ENCODE results near the gene NR2F1.

- TF ChIP-seq POLR2A (IDR thresholded peaks at IDR 0.05), result no peak
- TF ChIP-seq, protein P1, sequence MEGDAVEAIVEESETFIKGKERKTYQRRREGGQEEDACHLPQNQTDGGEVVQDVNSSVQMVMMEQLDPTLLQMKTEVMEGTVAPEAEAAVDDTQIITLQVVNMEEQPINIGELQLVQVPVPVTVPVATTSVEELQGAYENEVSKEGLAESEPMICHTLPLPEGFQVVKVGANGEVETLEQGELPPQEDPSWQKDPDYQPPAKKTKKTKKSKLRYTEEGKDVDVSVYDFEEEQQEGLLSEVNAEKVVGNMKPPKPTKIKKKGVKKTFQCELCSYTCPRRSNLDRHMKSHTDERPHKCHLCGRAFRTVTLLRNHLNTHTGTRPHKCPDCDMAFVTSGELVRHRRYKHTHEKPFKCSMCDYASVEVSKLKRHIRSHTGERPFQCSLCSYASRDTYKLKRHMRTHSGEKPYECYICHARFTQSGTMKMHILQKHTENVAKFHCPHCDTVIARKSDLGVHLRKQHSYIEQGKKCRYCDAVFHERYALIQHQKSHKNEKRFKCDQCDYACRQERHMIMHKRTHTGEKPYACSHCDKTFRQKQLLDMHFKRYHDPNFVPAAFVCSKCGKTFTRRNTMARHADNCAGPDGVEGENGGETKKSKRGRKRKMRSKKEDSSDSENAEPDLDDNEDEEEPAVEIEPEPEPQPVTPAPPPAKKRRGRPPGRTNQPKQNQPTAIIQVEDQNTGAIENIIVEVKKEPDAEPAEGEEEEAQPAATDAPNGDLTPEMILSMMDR (IDR thresholded peaks at IDR 0.05), result no peak
- TF ChIP-seq POLR2AphosphoS5 (IDR thresholded peaks at IDR 0.05), result no peak
- TF ChIP-seq EP300 (IDR thresholded peaks at IDR 0.05), result no peak
Measured at GRCh38 chr5:93636837-93637236, 53.8 kb downstream of the NR2F1 start.

All from gastroesophageal sphincter (tissue), 3 donors.